Measurements from ENCODE around the gene ARHGEF25.
"Not testable (repeated sequence)": the region's sequence is repeated elsewhere in the genome, so short reads cannot be mapped to it uniquely, and the experiment has no call there.

ARHGEF25 gene

GRCh38 chr12:57641699-57642442, 30.6 kb downstream of the ARHGEF25 start (continued):
- TF ChIP-seq ZNF555 (tag by site-specific recombination; conservative IDR thresholded peaks at IDR 0.05), result no peak
- no peak for TF ChIP-seq YY2 (tag by site-specific recombination; IDR thresholded peaks at IDR 0.05)

GRCh38 chr12:57645990-57646658, 34.9 kb downstream of the ARHGEF25 start:
- H3K4me3 ChIP-seq (ENCODE audit: low read depth, low read length); H3K36me3 ChIP-seq (ENCODE audit: control insufficient read depth in 2 of 2, insufficient read depth in 1 of 2, low read length in 2 of 2); H3K9me3 ChIP-seq (ENCODE audit: control insufficient read depth, insufficient read depth, low read depth, low read length); POLR2A ChIA-PET; H3K27ac ChIP-seq (ENCODE audit: extremely low read depth, low read depth, low read length); H3K4me1 ChIP-seq (ENCODE audit: control insufficient read depth, insufficient read depth, low read length): not testable (repeated sequence)
- CTCF ChIA-PET, result interaction anchor here (0.6 to 0.7 kb wide), 2 partner anchors 25 to 1169 kb away, joined by 3 to 4 read pairs; no protein-coding TSS in a partner anchor
- TF ChIP-seq ZNF610 (tag by site-specific recombination; IDR thresholded peaks at IDR 0.05; ENCODE audit: borderline replicate concordance), result peak; percentile 66; the same call in 1 of the 2 replicates
- peak; percentile 28; the same call in 1 of the 2 replicates for TF ChIP-seq ZNF639 (tag by site-specific recombination; IDR thresholded peaks at IDR 0.05)
- TF ChIP-seq ZNF214 (tag by site-specific recombination; IDR thresholded peaks at IDR 0.05; ENCODE audit: borderline replicate concordance), result peak; percentile 35; the same call in 1 of the 2 replicates
- TF ChIP-seq ZNF280D (tag by site-specific recombination; IDR thresholded peaks at IDR 0.05), result peak; percentile 97
- TF ChIP-seq ZNF362 (tag by site-specific recombination; IDR thresholded peaks at IDR 0.05), result peak; percentile 92
- TF ChIP-seq ZNF629 (tag by site-specific recombination; IDR thresholded peaks at IDR 0.05), result 0 out of 2 replicates have a peak, but pooled peaks have one; percentile 15
- TF ChIP-seq ZNF529 (tag by site-specific recombination; IDR thresholded peaks at IDR 0.05; ENCODE audit: insufficient replicate concordance), result peak; percentile 39
- peak; percentile 48 for TF ChIP-seq ZNF510 (tag by site-specific recombination; IDR thresholded peaks at IDR 0.05; ENCODE audit: insufficient replicate concordance)
- peak; percentile 58; the same call in 1 of the 2 replicates for TF ChIP-seq ZNF37A (tag by site-specific recombination; IDR thresholded peaks at IDR 0.05)
- peak; percentile 45 for TF ChIP-seq ZNF26 (tag by site-specific recombination; IDR thresholded peaks at IDR 0.05)
- peak; percentile 76 for TF ChIP-seq ZNF184 (tag by site-specific recombination; IDR thresholded peaks at IDR 0.05)
- peak; percentile 99 for TF ChIP-seq SETDB1 (IDR thresholded peaks at IDR 0.05; ENCODE audit: insufficient read length, low read length)
- peak; percentile 63 for TF ChIP-seq ZNF518A (tag by site-specific recombination; conservative IDR thresholded peaks at IDR 0.05; ENCODE audit: low read depth)
- 0 out of 2 replicates have a peak, but pooled peaks have one; percentile 12 for TF ChIP-seq ZNF394 (tag by site-specific recombination; IDR thresholded peaks at IDR 0.05; ENCODE audit: borderline replicate concordance)
- TF ChIP-seq ZNF416 (tag by site-specific recombination; IDR thresholded peaks at IDR 0.05), result 0 out of 2 replicates have a peak, but pooled peaks have one; percentile 76
- TF ChIP-seq ZNF133 (tag by site-specific recombination; IDR thresholded peaks at IDR 0.05), result 0 out of 2 replicates have a peak, but pooled peaks have one; percentile 33
- 0 out of 2 replicates have a peak, but pooled peaks have one; percentile 44 for TF ChIP-seq ZNF626 (tag by site-specific recombination; IDR thresholded peaks at IDR 0.05)
- 0 out of 2 replicates have a peak, but pooled peaks have one; percentile 22 for TF ChIP-seq ZNF350 (tag by site-specific recombination; IDR thresholded peaks at IDR 0.05)
- 0 out of 2 replicates have a peak, but pooled peaks have one; percentile 31 for TF ChIP-seq ZNF324 (tag by site-specific recombination; IDR thresholded peaks at IDR 0.05)

Data from HEK293 (cell line).